A549 (cell line): ENCODE measurements around the gene ITGAL.

Experiments used
- POLR2A ChIP-seq: IDR thresholded peaks from 2 replicates; pipeline ENCODE4 v1.6.1; 2012; ENCODE audit warnings: mild to moderate bottlenecking, low read length
- SMC3 ChIP-seq: fragments of >200 bp; sonication (Bioruptor Twin); formaldehyde crosslinking; IDR thresholded peaks from 3 replicates; pipeline ENCODE4 v1.6.1; 2018; ENCODE audit warnings: inconsistent platforms
- TF ChIP-seq, protein P1 (sequence below): fragments of >200 bp; sonication (Bioruptor Twin); formaldehyde crosslinking; IDR thresholded peaks from 3 replicates; pipeline ENCODE4 v1.5.1; 2016
- TF ChIP-seq, protein P2 (sequence below): fragments of 200-600 bp; sonication (generic); IDR thresholded peaks from 2 replicates; pipeline ENCODE4 v1.6.1; 2016; ENCODE audit warnings: antibody characterized with exemption, mild to moderate bottlenecking, moderate library complexity
- TF ChIP-seq, protein P3 (sequence below): fragments of 450-650 bp; IDR thresholded peaks from 2 replicates; pipeline ENCODE4 v1.6.1; 2014; ENCODE audit warnings: antibody characterized with exemption
- TF ChIP-seq, protein P4 (sequence below): IDR thresholded peaks from 2 replicates; pipeline ENCODE4 v1.6.1; 2012

DNA sequence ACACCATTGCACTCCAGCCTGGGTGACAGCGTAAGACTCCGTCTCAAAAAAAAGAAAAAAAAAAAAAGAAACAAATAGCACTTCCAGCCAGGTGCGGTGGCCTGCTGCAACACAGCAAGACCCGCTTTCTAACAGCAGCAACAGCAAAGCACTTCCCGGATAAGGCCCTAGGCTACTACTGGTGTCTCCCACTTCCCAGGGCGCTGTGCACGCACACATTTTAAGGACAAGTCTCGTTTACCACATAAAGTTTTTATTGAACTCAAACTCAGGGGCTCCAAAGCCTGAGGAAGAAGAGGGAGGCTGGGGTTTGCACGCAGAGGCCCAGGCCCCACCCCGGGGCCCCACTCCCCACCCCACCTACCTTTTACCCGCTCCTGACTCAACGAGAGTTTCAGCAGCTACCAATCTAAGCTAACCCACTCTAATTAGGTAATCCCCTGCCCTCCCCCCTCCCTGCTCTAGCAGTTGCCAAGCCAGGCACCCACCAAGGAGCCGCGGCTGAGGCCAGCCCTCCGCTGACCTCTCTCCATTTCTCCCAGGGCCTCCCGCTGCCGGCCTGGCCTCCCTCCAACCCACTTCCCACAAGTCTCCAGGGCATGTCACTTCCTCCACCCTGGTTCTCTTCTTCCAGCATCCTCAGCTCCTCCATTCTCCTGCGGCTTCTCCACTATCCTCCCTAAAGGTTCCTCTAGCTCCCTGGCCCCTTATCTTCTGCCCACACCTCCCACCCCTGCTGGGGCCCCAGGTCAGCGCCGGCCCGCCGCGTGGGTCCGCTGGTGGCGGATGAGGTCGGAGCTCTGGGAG lies 51.4 kb downstream of the ITGAL start:
- no peak for TF ChIP-seq SMC3
- TF ChIP-seq, protein P1, sequence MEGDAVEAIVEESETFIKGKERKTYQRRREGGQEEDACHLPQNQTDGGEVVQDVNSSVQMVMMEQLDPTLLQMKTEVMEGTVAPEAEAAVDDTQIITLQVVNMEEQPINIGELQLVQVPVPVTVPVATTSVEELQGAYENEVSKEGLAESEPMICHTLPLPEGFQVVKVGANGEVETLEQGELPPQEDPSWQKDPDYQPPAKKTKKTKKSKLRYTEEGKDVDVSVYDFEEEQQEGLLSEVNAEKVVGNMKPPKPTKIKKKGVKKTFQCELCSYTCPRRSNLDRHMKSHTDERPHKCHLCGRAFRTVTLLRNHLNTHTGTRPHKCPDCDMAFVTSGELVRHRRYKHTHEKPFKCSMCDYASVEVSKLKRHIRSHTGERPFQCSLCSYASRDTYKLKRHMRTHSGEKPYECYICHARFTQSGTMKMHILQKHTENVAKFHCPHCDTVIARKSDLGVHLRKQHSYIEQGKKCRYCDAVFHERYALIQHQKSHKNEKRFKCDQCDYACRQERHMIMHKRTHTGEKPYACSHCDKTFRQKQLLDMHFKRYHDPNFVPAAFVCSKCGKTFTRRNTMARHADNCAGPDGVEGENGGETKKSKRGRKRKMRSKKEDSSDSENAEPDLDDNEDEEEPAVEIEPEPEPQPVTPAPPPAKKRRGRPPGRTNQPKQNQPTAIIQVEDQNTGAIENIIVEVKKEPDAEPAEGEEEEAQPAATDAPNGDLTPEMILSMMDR, result no peak
- TF ChIP-seq, protein P2, sequence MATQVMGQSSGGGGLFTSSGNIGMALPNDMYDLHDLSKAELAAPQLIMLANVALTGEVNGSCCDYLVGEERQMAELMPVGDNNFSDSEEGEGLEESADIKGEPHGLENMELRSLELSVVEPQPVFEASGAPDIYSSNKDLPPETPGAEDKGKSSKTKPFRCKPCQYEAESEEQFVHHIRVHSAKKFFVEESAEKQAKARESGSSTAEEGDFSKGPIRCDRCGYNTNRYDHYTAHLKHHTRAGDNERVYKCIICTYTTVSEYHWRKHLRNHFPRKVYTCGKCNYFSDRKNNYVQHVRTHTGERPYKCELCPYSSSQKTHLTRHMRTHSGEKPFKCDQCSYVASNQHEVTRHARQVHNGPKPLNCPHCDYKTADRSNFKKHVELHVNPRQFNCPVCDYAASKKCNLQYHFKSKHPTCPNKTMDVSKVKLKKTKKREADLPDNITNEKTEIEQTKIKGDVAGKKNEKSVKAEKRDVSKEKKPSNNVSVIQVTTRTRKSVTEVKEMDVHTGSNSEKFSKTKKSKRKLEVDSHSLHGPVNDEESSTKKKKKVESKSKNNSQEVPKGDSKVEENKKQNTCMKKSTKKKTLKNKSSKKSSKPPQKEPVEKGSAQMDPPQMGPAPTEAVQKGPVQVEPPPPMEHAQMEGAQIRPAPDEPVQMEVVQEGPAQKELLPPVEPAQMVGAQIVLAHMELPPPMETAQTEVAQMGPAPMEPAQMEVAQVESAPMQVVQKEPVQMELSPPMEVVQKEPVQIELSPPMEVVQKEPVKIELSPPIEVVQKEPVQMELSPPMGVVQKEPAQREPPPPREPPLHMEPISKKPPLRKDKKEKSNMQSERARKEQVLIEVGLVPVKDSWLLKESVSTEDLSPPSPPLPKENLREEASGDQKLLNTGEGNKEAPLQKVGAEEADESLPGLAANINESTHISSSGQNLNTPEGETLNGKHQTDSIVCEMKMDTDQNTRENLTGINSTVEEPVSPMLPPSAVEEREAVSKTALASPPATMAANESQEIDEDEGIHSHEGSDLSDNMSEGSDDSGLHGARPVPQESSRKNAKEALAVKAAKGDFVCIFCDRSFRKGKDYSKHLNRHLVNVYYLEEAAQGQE, result no peak
- TF ChIP-seq POLR2A, result no peak
- TF ChIP-seq, protein P3, sequence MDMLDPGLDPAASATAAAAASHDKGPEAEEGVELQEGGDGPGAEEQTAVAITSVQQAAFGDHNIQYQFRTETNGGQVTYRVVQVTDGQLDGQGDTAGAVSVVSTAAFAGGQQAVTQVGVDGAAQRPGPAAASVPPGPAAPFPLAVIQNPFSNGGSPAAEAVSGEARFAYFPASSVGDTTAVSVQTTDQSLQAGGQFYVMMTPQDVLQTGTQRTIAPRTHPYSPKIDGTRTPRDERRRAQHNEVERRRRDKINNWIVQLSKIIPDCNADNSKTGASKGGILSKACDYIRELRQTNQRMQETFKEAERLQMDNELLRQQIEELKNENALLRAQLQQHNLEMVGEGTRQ, result no peak
- TF ChIP-seq, protein P4, sequence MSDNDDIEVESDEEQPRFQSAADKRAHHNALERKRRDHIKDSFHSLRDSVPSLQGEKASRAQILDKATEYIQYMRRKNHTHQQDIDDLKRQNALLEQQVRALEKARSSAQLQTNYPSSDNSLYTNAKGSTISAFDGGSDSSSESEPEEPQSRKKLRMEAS, result no peak
